HAP-1 (cell line): ENCODE results near the gene UBE3D.
A peak's percentile ranks its signal among the peaks of the same experiment; 100 is the strongest.

Source experiments
- DNase-seq, 2 experiments: peaks; one replicate each; pipeline ENCODE4 v3.0.0-alpha.2; 2016 to 2020; ENCODE audit warnings: low spot score in 2 of 2
- H3K27me3 ChIP-seq: fragments of 250-450 bp; sonication (Bioruptor Pico); 2 replicates; pipeline ENCODE4 v1.5.1; 2020; ENCODE audit warnings: low read depth, mild to moderate bottlenecking, moderate library complexity
- H3K36me3 ChIP-seq: fragments of 250-450 bp; sonication (Bioruptor Pico); replicated peaks from 2 replicates; pipeline ENCODE4 v1.5.1; 2020; ENCODE audit warnings: mild to moderate bottlenecking
- H3K4me1 ChIP-seq: fragments of 250-450 bp; sonication (Bioruptor Pico); 2 replicates; pipeline ENCODE4 v1.5.1; 2020; ENCODE audit warnings: mild to moderate bottlenecking
- H3K4me3 ChIP-seq: fragments of 250-450 bp; sonication (Bioruptor Pico); 2 replicates; pipeline ENCODE4 v1.5.1; 2020; ENCODE audit warnings: mild to moderate bottlenecking, moderate library complexity
- H3K9me3 ChIP-seq: fragments of 250-450 bp; sonication (Bioruptor Pico); 2 replicates; pipeline ENCODE4 v1.5.1; 2020; ENCODE audit warnings: mild to moderate bottlenecking, moderate library complexity
- in situ Hi-C: fragments of 300-500 bp; cut with MboI; formaldehyde crosslinking; loops from 3 replicates; pipeline ENCODE4 v1.14.3; 2020; ENCODE audit warnings: low sequenced_read_pairs, inconsistent platforms, mixed read lengths

Gene UBE3D, protein sequence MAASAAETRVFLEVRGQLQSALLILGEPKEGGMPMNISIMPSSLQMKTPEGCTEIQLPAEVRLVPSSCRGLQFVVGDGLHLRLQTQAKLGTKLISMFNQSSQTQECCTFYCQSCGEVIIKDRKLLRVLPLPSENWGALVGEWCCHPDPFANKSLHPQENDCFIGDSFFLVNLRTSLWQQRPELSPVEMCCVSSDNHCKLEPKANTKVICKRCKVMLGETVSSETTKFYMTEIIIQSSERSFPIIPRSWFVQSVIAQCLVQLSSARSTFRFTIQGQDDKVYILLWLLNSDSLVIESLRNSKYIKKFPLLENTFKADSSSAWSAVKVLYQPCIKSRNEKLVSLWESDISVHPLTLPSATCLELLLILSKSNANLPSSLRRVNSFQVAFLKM

GRCh38 chr6:83065511-83066192 lies at the start of gene UBE3D:
TSS of gene UBE3D (minus strand) at chr6:83065841. CDS start at chr6:83065718, 123 bp downstream.
- Histone ChIP-seq H3K36me3 (no peaks in the 10 kb centered on the region), H3K27me3 (no peaks in the 10 kb centered on the region), H3K9me3 (no peaks in the 10 kb centered on the region), H3K4me3 (peak within 1 kb of the TSS; percentile 76), H3K4me1 (peaks cover 6% of the 10 kb centered on the region; the same call in 1 of the 2 replicates)
- DNase-seq, result peak; percentile 70 to 93
- in situ Hi-C loops, result loop anchor here (10.0 kb wide), 1 partner anchor 449 kb away; the partner anchor contains the start of gene PRSS35

GRCh38 chr6:83114164-83114563 lies 48.5 kb upstream of the UBE3D start:
- Histone ChIP-seq H3K9me3 (no peaks in the 10 kb centered on the region), H3K4me3 (no peak overlapping the region), H3K27me3 (no peaks in the 10 kb centered on the region), H3K36me3 (peaks cover 5% of the 10 kb centered on the region; the same call in 1 of the 2 replicates), H3K4me1 (peaks cover 3% of the 10 kb centered on the region)
- no peak for DNase-seq
- in situ Hi-C loops, result no loop called here

DNA sequence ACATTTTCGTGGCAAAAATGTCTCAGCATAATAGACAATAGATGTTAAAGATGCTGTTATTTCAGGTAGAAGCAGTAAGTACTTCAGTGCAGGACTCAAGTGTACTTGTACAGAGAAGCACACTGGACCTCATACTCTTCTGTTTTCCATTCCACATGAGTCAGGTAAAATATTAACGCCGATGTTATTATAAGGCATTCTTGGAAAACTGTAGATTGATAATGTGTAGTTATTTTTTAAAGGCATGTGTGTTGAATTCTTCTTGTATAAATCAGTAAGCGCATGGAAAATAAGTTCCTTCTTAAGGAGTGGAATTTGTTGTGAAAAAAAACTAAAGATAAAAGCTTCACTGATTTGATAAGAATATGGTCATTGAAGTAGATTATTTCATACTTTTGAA lies 47.6 kb upstream of the UBE3D start:
- Histone ChIP-seq H3K36me3 (peaks cover 5% of the 10 kb centered on the region; the same call in 1 of the 2 replicates), H3K9me3 (no peaks in the 10 kb centered on the region), H3K4me1 (peaks cover 3% of the 10 kb centered on the region), H3K4me3 (no peak overlapping the region), H3K27me3 (no peaks in the 10 kb centered on the region)
- DNase-seq, result no peak
- in situ Hi-C loops, result no loop called here

- Histone ChIP-seq H3K36me3 (peaks cover 9% of the 10 kb centered on the region), H3K4me1 (no peaks in the 10 kb centered on the region), H3K4me3 (no peak overlapping the region), H3K9me3 (no peaks in the 10 kb centered on the region; the same call in 1 of the 2 replicates), H3K27me3 (no peaks in the 10 kb centered on the region)
- DNase-seq, result no peak
- in situ Hi-C loops, result no loop called here
Observed at GRCh38 chr6:83108378-83108777, 42.7 kb upstream of the UBE3D start.

DNA sequence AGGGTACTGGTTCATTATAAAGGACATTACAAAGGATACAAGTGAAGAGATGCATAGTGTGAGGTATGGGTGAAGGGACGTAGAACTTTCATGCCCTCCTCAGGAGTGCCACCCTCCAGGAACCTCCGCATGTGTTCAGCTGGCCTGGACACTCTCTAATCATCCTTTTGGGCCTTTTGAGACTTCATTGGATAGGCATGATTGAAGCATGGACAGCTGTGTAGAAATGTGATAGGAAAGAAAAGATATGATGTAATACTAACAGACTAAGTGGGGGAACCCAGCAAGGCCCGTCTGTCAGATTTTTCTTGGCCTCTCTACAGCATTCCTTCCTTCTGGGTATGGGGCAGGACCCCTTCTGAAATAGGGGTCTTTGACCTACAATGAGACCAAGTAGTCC lies 32.9 kb upstream of the UBE3D start:
- in situ Hi-C loops, result no loop called here
- Histone ChIP-seq H3K4me1 (peaks cover 14% of the 10 kb centered on the region), H3K9me3 (no peaks in the 10 kb centered on the region), H3K36me3 (no peaks in the 10 kb centered on the region), H3K27me3 (no peaks in the 10 kb centered on the region), H3K4me3 (no peak overlapping the region)
- no peak for DNase-seq

DNA sequence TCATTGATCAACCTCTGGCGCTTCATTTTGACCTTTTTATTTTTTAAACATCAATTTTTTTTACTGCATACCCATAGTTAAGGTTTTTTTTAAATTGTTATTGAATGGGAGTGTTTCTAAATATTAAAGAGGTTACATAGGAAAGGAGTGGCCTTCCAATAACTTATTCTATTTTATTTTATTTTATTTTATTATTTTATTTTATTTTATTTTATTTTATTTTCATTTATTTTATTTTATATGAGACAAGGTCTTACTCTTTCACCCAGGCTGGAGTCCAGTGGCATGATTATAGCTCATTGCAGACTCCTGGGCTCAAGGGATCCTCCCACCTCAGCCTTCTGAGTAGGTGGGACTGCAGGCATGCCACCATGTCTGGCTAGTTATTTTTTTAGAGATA lies 32.0 kb upstream of the UBE3D start:
- DNase-seq, result no peak
- Histone ChIP-seq H3K9me3 (no peaks in the 10 kb centered on the region), H3K4me1 (peaks cover 11% of the 10 kb centered on the region), H3K27me3 (no peaks in the 10 kb centered on the region), H3K36me3 (no peaks in the 10 kb centered on the region), H3K4me3 (no peak overlapping the region)
- in situ Hi-C loops, result no loop called here

GRCh38 chr6:83097204-83097603 lies 31.6 kb upstream of the UBE3D start:
- no peak for DNase-seq
- no peaks in the 10 kb centered on the region for H3K27me3 ChIP-seq
- H3K36me3 ChIP-seq, result no peaks in the 10 kb centered on the region
- in situ Hi-C loops, result no loop called here
- no peak overlapping the region for H3K4me3 ChIP-seq
- no peaks in the 10 kb centered on the region for H3K9me3 ChIP-seq
- H3K4me1 ChIP-seq, result peaks cover 11% of the 10 kb centered on the region

- peaks cover 11% of the 10 kb centered on the region for H3K4me1 ChIP-seq
- no peaks in the 10 kb centered on the region for H3K9me3 ChIP-seq
- H3K36me3 ChIP-seq, result no peaks in the 10 kb centered on the region
- H3K27me3 ChIP-seq, result no peaks in the 10 kb centered on the region
- H3K4me3 ChIP-seq, result no peak overlapping the region
- in situ Hi-C loops, result no loop called here
- no peak for DNase-seq
Observed at GRCh38 chr6:83096791-83097190, 31.1 kb upstream of the UBE3D start.

DNA sequence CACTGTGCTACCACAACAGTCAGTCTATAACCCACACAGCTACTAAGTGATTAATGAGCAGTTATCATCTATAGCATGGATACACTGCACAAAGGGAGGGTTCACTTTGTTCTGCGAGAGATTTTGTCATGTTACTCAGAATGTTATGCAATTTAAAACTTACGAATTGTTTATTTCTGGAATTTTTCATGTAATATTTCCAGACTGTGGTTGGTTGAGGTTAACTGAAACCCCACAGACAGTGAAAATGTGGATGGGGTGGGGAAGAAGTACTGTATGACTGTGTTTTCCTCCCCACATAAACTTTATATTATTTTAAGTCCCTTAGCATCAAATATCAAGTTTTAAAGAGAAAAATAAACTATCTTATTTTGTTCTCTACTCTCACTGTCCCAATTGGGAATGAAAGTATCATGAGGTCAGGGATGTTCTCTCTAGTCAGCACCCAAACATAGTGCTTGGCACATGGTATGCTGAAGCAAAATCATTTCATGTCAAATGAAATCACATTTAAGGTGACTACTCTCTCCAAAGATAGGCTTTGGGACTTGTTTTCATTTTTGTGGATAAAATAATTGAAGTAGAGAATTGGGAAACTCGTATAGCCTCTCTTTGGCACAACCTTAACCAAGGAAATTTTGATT lies 27.2 kb upstream of the UBE3D start:
- DNase-seq, result no peak
- no peaks in the 10 kb centered on the region for H3K4me1 ChIP-seq

GRCh38 chr6:83086751-83087150 lies 21.1 kb upstream of the UBE3D start:
- DNase-seq, result no peak
- H3K4me3 ChIP-seq, result no peak overlapping the region
- no peaks in the 10 kb centered on the region for H3K4me1 ChIP-seq
- no peaks in the 10 kb centered on the region for H3K9me3 ChIP-seq
- no peaks in the 10 kb centered on the region for H3K36me3 ChIP-seq
- H3K27me3 ChIP-seq, result no peaks in the 10 kb centered on the region
- in situ Hi-C loops, result no loop called here

More for the DNA sequence above, 27.2 kb upstream of the UBE3D start:
- H3K4me3 ChIP-seq, result no peak overlapping the region
- H3K36me3 ChIP-seq, result no peaks in the 10 kb centered on the region
- H3K27me3 ChIP-seq, result no peaks in the 10 kb centered on the region
- no peaks in the 10 kb centered on the region for H3K9me3 ChIP-seq
- in situ Hi-C loops, result no loop called here

GRCh38 chr6:83083476-83083875 lies 17.8 kb upstream of the UBE3D start:
- in situ Hi-C loops, result no loop called here
- Histone ChIP-seq H3K9me3 (no peaks in the 10 kb centered on the region), H3K4me1 (peaks cover 8% of the 10 kb centered on the region), H3K27me3 (no peaks in the 10 kb centered on the region), H3K36me3 (no peaks in the 10 kb centered on the region), H3K4me3 (no peak overlapping the region)
- DNase-seq, result no peak

DNA sequence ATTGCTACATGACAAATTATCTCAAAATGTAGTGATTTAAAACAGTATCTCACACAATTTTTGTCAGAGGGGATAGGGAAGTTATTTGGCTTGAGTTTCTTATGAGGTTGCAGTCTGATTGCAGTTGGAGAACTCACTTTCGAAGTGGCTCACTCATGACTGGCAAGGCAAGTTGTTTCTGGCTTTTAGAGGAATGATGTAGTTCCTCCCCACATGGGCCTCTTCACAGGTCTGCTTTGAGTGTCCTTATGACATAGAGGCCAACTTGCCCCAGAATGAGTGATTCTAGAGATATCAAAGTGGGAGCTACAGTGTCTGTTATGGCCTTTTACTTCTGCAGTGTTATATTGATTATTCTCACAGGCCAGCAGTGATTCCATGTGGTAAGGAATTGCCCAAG lies 8.0 kb upstream of the UBE3D start:
- H3K4me3 ChIP-seq, result no peak overlapping the region
- in situ Hi-C loops, result no loop called here

GRCh38 chr6:83072726-83073125 lies 7.1 kb upstream of the UBE3D start:
- in situ Hi-C loops, result no loop called here
- H3K4me3 ChIP-seq, result no peak overlapping the region

More for the DNA sequence above, 8.0 kb upstream of the UBE3D start:
- no peak for DNase-seq
- no peaks in the 10 kb centered on the region for H3K27me3 ChIP-seq
- peaks cover 6% of the 10 kb centered on the region; the same call in 1 of the 2 replicates for H3K4me1 ChIP-seq
- H3K36me3 ChIP-seq, result no peaks in the 10 kb centered on the region
- no peaks in the 10 kb centered on the region for H3K9me3 ChIP-seq

DNA sequence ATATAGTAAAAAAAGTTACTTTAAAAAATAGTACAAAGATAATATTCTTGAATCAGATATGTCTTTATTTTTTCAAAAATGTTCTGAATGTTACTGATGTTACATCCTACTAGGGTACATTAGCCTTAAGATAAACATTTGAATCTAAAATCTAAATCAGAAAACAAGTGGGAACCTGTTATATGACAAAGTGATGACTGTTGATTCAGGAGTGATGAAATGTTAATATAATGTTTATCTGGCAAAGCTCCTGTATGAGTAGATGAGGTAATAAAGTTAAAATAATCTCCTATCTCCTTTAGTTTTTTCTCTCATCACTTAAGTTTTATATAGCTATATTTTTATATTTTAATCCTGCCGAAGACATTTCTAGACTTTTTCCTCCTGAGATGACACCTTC lies 6.1 kb upstream of the UBE3D start:
- in situ Hi-C loops, result no loop called here
- H3K4me1 ChIP-seq, result peaks cover 6% of the 10 kb centered on the region; the same call in 1 of the 2 replicates
- no peak overlapping the region for H3K4me3 ChIP-seq
- no peaks in the 10 kb centered on the region for H3K9me3 ChIP-seq
- H3K36me3 ChIP-seq, result no peaks in the 10 kb centered on the region
- DNase-seq, result no peak
- no peaks in the 10 kb centered on the region for H3K27me3 ChIP-seq

More at GRCh38 chr6:83072726-83073125, 7.1 kb upstream of the UBE3D start:
- H3K4me1 ChIP-seq, result peaks cover 6% of the 10 kb centered on the region; the same call in 1 of the 2 replicates
- no peaks in the 10 kb centered on the region for H3K36me3 ChIP-seq
- no peaks in the 10 kb centered on the region for H3K27me3 ChIP-seq
- DNase-seq, result no peak
- no peaks in the 10 kb centered on the region for H3K9me3 ChIP-seq
